Stimulated activated naive CD8-positive, alpha-beta T cell treated with anti-CD3 and anti-CD28 coated beads, Interleukin-15, amount 100 ng/mL, for 72 hours (primary cell): ENCODE measurements around the gene PIGS.
"Not testable (repeated sequence)": the region's sequence is repeated elsewhere in the genome, so short reads cannot be mapped to it uniquely, and the experiment has no call there.

Experiments used
- ATAC-seq: fragments of 150-1000 bp; cut with Tn5 transposase; 2 replicates; pipeline ENCODE4 v1.10.0; 2021; ENCODE audit warnings: mild to moderate bottlenecking, moderate library complexity
- DNase-seq, 2 donors: peaks; one replicate each; pipeline ENCODE4 v3.0.0; 2021 to 2022
- H3K27ac Mint-ChIP-seq, 2 donors: one replicate each; pipeline ENCODE4 v1.8.0; 2022; ENCODE audit warnings: mild to moderate bottlenecking in 2 of 2, mixed read lengths in 2 of 2, moderate library complexity in 2 of 2
- H3K27me3 Mint-ChIP-seq: one replicate; pipeline ENCODE4 v1.8.0; 2022; ENCODE audit warnings: mixed read lengths
- H3K4me1 Mint-ChIP-seq: one replicate; pipeline ENCODE4 v1.8.0; 2022; ENCODE audit warnings: mild to moderate bottlenecking, mixed read lengths
- H3K4me3 Mint-ChIP-seq, 2 donors: one replicate each; pipeline ENCODE4 v1.8.0; 2022; ENCODE audit warnings: mild to moderate bottlenecking in 2 of 2, mixed read lengths in 2 of 2, moderate library complexity in 1 of 2
- H3K9me3 Mint-ChIP-seq, 2 donors: one replicate each; pipeline ENCODE4 v1.8.0; 2022; ENCODE audit warnings: mixed read lengths in 2 of 2

The PIGS gene

DNA sequence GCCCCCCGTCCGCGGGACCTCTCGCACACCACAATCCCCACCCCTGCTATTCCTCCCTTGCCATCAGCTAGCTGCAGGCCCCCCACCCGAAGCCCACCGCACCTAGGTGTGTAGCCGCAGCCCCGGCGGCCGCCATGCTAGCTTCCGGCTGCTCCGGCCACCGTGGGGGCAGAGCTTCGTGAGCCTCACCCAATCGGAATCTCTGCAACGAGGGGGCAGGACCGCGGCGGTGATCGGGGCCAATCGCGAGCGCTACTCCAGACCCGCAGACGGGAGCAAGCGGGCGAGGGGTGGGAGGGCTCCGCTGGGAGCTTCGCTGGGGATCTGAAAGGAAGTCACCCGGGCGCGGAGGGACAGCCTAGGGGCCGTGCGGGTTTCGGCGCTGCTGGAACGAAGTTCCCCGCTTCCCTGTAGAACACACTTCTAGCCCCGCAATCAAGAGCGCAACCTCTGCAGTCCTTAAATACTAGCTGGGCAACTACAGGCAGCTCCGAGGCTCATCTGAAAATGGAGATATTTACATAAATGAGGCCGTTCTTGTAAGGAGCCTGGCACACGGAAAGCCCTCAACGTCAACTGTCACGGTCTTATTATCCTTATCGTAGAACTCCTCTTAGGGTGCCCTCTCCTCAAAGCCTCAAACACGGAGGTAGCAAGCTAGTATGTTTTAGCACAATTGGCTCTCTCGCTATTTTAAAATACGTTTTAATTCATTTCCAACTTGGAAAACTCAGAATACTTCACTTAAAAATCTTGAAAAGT is at the start of gene PIGS:
Gene PIGS (minus strand): TSS at position 164 of the 762 bp plus-strand sequence. CDS start 28 bp downstream, at position 136.
- no peaks in the 10 kb centered on the region for H3K9me3 Mint-ChIP-seq
- no peaks in the 10 kb centered on the region for H3K27me3 Mint-ChIP-seq
- ATAC-seq, result peak; percentile 99
- peak within 1 kb of the TSS; percentile 95 to 96 for H3K4me3 Mint-ChIP-seq
- peak within 1 kb of the TSS; percentile 94 to 97 for H3K27ac Mint-ChIP-seq
- peaks cover 79% of the 10 kb centered on the region for H3K4me1 Mint-ChIP-seq
- peak; percentile 90 to 92 for DNase-seq

DNA sequence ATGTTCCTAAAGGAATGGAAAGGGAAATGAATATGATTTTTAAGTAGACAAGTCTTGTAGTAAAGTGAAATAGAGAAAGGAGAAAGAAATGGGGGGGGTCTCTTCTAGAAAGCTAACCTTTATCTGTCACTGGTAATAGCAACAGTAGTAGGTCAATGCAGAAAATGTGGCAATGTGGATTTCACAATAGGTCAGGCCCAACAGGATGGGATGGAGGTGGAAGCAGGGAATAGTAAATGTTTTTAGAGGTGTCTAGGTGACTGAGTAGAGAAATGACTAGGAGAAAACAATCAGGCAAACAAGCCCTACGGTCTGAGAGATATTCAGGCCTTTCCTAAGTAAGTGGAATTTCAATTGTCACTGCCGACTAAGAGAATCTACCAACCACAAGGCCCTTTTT is 48.7 kb upstream of the PIGS start:
- no peak for ATAC-seq
- DNase-seq, result no peak
- Mint-ChIP-seq H3K27ac (peak overlapping the region in 1 of 2 donors; percentile 8), H3K4me1 (no peaks in the 10 kb centered on the region), H3K27me3 (no peaks in the 10 kb centered on the region), H3K9me3 (no peaks in the 10 kb centered on the region), H3K4me3 (no peak overlapping the region)

DNA sequence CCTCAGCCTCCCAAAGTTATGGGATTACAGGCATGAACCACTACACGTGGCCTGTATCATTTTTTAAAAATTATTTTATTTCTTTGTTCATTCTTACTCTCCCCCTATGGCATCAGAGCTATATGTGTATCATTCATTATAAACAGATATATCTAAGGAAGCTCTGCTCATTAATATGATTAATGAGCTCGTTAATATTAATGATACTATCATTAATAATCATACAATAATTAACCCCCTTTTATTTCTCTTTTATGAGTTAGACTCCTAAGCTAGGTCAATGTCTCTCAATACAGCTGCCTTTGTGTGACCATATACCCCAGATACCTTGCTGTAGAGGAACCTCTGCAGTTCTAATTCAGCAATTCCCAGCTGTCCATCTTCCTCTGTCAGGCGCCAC is 47.1 kb upstream of the PIGS start:
- DNase-seq (no peak), ATAC-seq (no peak)
- Mint-ChIP-seq H3K27me3 (no peaks in the 10 kb centered on the region), H3K4me3 (no peak overlapping the region), H3K9me3 (no peaks in the 10 kb centered on the region), H3K4me1 (no peaks in the 10 kb centered on the region), H3K27ac (no peak overlapping the region)

DNA sequence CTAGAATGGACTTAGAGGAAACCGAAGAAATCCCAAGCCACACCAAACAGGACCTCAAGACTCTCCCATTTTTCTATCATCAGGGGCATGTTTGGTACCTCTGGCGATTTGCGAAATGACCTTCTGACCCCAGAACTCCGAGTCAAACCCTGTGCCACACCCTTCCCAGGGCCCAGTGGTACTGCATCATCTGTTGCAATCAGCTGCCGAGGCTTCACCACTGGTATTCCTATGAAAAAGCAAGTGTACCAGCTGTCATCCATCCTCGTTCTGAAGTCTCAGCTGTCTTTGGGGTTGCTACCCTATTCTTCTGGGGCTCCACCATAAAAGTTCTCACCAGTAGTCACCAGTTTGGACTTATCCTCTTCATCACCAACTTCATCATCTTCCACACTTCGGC is 45.0 kb upstream of the PIGS start:
- Mint-ChIP-seq H3K4me1 (no peaks in the 10 kb centered on the region), H3K4me3 (no peak overlapping the region), H3K27me3 (no peaks in the 10 kb centered on the region), H3K9me3 (no peaks in the 10 kb centered on the region), H3K27ac (no peak overlapping the region)
- no peak for ATAC-seq
- no peak for DNase-seq

DNA sequence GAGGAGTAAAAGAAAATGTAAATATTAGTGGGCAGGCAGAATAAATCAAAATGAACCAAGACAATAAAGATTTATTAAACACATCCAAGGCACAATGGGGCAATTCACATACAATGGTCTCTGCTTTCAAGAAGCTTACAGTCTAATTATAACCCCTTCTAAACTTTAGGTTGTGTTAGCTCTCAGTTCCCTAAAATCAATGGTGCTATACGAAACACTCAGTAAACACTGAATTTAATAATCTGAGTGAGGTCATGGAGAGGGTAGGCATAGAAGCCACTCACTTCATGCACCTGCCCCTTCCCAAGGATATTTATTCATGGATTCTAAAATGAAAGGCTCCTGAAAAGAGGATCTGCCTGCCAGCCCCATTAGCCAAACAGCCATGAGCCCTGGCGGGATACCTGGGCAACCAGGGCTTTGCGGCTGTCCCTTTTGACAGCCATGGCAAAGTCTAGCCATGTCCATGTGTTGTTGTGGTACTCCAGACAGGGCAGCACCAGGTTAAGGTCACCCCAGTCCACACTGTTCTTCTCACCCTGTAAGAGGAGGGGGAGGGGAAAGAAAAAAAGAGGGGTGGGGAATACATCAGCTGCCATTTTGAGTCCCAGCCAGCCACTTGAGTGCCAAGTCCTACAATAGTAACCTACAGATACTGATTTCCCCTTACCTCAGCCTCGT is 44.1 kb upstream of the PIGS start:
- no peak overlapping the region for H3K4me3 Mint-ChIP-seq
- no peaks in the 10 kb centered on the region for H3K9me3 Mint-ChIP-seq
- H3K27ac Mint-ChIP-seq, result no peak overlapping the region
- H3K27me3 Mint-ChIP-seq, result no peaks in the 10 kb centered on the region
- no peaks in the 10 kb centered on the region for H3K4me1 Mint-ChIP-seq
- ATAC-seq (no peak), DNase-seq (no peak)

DNA sequence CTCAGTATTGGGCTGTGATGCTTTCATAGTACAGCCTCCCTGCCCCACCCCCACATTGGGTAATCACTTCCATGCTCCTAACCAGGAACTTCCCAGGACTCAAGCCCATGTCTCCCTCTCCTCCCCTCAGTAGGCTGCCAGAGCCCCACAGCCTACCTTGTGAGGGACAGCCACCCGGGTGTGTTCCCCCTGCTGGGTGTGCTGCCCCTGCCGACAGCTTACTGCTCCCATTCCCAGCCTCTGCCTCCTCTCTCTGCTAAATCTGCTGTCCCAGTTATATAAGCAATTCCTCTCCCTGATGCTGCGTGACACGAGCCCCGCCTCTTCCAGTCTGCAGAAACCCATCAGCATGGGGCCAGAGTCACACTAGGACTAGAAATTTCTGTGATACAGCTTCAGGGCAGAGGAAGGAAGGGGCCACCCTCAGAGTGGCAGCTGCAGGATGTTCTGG is 42.6 kb upstream of the PIGS start, which contains the start of gene RSKR:
Gene RSKR (minus strand): TSS at position 255 of the 451 bp plus-strand sequence. CDS start 24 bp downstream, at position 231.
- Mint-ChIP-seq H3K27me3 (no peaks in the 10 kb centered on the region), H3K4me3 (no peak within 1 kb of the TSS), H3K4me1 (no peaks in the 10 kb centered on the region), H3K9me3 (no peaks in the 10 kb centered on the region), H3K27ac (peak within 1 kb of the TSS in 1 of 2 donors; percentile 71)
- DNase-seq (no peak), ATAC-seq (no peak)

DNA sequence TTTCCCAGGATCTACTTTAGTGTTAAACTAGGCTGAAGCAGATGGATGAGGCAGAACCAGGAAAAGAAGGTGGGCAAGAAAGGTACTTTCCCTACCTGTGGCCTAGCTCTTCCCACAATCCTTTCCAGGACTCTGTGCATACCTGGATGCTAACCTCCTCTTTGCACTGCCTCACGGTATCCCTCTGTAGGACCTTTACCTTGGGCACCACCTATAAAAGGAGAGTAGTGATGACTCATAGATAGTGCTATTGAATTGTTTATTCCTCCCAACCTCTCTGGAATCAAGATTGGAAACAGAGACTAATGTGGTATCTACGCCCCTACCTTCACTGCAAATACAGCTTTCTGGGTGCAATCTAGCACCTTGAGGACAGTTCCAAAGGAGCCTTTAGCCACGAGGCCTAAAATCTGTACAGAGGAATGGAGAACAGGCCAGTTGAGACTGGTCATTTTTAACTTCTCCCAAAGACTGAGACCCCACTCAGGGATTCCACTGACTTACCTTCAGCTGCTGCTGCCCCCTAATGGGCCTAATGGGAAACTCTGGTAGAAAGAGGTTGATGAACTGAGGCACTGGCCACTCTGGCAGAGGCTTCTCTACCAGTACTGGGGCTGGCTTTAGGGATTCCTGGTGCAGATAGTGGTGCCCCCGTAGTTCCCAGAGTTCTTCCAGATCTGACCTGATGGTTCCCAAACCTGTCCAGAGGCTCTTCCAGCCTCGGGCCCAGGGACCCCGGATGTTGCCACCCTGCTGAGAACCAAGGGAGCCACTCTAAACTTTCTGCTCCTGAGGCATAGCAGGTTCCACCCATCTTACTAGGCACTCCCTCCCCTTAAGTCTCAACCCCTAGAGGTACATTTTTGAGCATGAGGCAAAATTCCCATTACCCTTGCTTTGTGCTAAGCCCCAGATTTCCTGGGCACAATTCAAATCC is 41.9 kb upstream of the PIGS start:
- ATAC-seq, result peak; percentile 74
- Mint-ChIP-seq H3K4me3 (no peak overlapping the region), H3K27me3 (no peaks in the 10 kb centered on the region), H3K4me1 (no peaks in the 10 kb centered on the region), H3K27ac (peak overlapping the region in 1 of 2 donors; percentile 63), H3K9me3 (no peaks in the 10 kb centered on the region)
- peak; percentile 15 to 26 for DNase-seq

DNA sequence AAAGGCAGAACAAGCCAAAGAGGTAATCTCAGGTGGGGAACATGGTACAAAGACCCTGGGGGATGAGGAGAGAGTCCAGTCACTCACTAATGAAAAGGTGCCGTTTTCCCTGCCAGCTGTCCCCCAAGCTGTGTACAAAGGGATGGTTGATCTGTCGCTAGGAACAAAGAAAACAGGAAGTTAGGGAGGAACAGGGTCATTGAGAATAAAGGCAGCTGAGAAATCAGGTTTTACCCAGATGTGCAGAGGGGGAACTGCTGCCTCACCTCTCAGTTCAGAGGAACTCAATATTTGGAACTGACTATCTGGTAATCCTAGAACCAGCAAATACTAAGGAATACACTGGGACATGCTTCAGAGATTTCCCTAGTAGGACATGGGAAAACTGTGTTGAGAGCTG is 41.2 kb upstream of the PIGS start:
- H3K9me3 Mint-ChIP-seq, result no peaks in the 10 kb centered on the region
- H3K27ac Mint-ChIP-seq, result peak overlapping the region in 1 of 2 donors; percentile 27
- H3K4me3 Mint-ChIP-seq, result no peak overlapping the region
- no peak for DNase-seq
- H3K4me1 Mint-ChIP-seq, result no peaks in the 10 kb centered on the region
- no peak for ATAC-seq
- no peaks in the 10 kb centered on the region for H3K27me3 Mint-ChIP-seq

DNA sequence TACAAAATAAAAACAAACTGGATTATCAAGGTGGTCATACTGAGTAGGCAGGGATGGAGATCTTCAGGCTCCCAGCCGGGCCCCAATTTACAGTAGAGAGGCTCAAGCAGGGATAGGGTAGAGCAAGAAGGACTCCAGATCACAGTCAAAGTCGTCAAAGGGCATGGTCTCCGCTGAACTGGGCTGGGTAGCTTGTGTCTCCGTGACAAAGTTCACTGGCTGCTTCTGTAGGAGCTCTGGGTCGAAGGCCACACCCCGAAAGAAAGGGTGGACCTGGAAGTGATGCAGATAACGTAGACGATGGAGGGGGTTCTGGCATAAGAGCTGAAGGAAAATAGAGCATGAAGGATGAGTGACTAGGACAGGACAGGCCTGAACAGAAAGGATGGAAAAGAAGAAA is 39.1 kb upstream of the PIGS start:
- no peaks in the 10 kb centered on the region for H3K27me3 Mint-ChIP-seq
- no peak overlapping the region for H3K27ac Mint-ChIP-seq
- DNase-seq, result no peak
- no peak for ATAC-seq
- no peak overlapping the region for H3K4me3 Mint-ChIP-seq
- no peaks in the 10 kb centered on the region for H3K4me1 Mint-ChIP-seq
- no peaks in the 10 kb centered on the region for H3K9me3 Mint-ChIP-seq

DNA sequence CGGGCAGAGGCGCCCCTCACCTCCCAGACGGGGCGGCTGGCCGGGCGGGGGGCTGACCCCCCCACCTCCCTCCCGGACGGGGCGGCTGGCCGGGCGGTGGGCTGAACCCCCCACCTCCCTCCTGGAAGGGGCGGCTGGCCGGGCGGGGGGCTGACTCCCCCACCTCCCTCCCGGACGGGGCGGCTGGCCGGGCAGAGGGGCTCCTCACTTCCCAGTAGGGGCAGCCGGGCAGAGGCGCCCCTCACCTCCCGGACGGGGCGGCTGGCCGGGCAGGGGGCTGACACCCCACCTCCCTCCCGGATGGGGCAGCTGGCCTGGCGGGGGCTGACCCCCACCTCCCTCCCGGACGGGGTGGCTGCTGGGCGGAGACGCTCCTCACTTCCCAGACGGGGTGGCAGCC is 32.7 kb upstream of the PIGS start:
- ATAC-seq, DNase-seq, H3K27ac Mint-ChIP-seq, H3K4me3 Mint-ChIP-seq, H3K9me3 Mint-ChIP-seq, H3K27me3 Mint-ChIP-seq: not testable (repeated sequence)
- H3K4me1 Mint-ChIP-seq, result peaks cover 11% of the 10 kb centered on the region

DNA sequence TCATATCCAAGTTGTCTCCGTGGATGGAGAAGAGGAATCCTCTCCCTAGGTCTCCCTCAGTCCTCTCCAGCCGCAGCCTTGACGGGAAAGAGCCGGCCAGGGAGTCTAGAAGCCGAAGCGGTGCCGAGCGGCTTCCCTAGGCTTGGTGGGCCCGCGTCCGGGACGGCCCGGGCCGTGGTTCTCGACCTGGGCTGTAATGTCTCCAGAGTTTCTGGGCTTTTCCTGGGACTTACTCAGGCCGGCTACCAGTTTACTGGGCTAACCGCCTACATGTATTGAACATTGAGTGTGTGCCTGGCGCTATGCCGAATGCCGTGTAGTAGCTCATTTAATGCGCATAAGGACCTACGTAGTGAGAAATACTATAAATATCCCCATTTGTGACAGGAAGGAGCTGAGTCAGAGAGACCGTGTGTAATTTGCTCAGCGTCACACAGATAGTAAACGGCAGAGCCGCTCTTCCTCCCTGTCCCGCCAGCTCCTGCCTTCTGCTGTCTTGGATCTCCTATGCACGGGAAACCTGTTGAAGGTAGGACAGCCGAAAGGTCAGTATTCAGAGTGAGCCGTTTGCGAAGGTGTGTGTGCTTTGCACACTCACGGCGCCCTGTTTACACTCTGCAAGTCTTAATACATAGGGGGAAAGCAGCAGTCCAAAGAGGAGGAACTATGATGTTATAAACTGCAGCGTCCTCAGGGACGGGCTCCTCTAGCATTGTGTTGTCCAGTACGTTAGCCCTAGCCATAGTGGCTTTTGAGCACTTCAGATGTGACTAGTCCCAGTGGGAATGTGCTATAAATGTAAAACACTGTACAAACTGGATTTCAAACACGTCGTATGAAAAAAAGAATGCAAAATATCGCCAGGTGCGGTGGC is 28.2 kb upstream of the PIGS start:
- DNase-seq (peak; percentile 73 to 77), ATAC-seq (peak; percentile 85)
- H3K4me3 Mint-ChIP-seq, result peak overlapping the region; percentile 95 to 99
- H3K9me3 Mint-ChIP-seq, result no peaks in the 10 kb centered on the region
- peak overlapping the region; percentile 98 for H3K27ac Mint-ChIP-seq
- no peaks in the 10 kb centered on the region for H3K27me3 Mint-ChIP-seq
- H3K4me1 Mint-ChIP-seq, result peaks cover 24% of the 10 kb centered on the region

DNA sequence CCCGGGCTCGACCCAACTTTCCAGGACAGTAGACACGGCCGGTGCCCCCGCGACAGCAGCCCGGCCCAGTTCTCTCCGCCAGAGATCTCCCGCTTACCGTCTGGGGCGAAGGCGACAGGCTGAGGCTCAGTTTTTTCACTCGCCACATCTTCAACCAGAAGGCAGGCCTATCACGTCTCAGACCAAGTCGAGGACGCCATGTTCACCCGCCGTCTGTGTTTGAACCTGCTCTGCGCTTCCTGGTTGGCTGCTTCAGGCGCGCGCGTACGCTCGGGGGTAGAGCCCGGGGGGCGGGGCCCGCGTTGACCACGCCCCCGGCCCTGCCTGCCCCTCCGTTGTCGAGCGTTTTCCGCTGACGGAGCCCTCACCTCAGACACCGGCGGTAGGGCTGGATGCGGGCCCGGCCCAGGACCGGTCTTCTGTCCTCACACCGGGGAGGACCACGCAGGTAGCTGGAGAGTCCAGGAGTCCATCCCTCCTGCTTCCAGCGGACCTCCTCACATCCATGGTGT is 27.5 kb upstream of the PIGS start, which contains the start of gene SPAG5:
Gene SPAG5 (minus strand): TSS at position 227 of the 512 bp plus-strand sequence. CDS start 79 bp downstream, at position 148.
- Mint-ChIP-seq H3K27me3 (no peaks in the 10 kb centered on the region), H3K4me3 (peak within 1 kb of the TSS; percentile 95 to 99), H3K27ac (peak within 1 kb of the TSS; percentile 98), H3K9me3 (no peaks in the 10 kb centered on the region), H3K4me1 (peaks cover 24% of the 10 kb centered on the region)
- peak; percentile 97 to 98 for DNase-seq
- ATAC-seq, result peak; percentile 95

DNA sequence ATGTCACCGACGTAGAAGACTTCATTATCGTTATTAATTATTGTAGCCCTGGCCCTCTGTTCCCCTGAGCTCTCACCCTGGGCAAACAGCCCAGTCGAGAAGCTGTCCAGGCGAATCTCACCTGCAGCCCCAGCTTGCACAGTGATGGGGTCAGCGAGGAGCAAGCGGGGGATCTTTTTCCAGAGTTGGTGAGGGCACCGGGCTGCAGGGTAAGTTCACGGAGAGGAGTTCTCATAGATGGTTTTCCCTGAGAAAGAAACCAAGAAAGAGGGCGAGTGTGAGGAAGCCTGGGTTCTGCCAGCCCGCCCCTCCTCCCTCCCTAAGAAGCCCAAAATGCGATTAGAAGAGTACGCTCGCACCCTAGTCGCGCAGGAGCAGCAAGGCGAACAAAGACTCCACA is 27.1 kb upstream of the PIGS start:
- H3K4me1 Mint-ChIP-seq, result peaks cover 24% of the 10 kb centered on the region
- peak; percentile 2 for ATAC-seq

DNA sequence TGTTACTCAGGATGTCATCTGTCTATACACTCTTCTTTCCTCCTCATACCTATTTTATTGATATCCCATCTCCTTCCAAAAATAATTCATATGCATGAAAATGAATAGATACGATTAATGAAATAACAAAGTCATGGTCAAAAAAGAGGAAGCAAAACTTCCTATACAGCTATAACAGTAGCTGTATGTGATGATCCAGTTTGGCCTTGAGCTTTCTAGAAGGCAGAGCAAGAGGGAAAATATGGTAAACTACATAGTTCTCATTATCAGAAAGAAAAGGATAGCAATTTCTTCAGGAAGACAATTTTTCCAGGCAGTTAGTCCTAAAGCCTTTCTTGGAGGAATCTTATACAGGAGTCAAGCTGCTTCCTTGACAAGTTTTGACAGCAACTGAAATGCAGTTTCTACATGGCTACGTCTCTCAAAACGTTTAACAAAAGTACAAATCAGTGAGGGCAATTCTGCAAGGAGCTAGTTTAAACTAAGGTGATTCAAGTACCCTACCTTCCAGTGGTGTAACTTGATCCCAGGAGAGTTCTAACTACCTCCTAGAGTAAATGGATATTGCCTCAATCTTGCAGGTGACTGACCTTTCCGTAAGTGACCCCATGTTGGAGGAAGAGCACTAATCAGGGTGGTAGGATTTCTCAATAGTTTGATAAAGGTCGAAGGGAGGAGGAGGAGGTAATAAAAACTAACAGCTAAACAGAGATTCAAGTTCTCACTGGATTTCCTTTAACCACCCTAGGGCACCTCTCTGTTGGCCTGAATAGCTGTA is 26.5 kb upstream of the PIGS start:
- DNase-seq (no peak), ATAC-seq (no peak)
- Mint-ChIP-seq H3K4me1 (peaks cover 24% of the 10 kb centered on the region), H3K27me3 (no peaks in the 10 kb centered on the region), H3K9me3 (no peaks in the 10 kb centered on the region), H3K4me3 (peak overlapping the region; percentile 95 to 99), H3K27ac (peak overlapping the region; percentile 98)

More for the DNA sequence above, 27.1 kb upstream of the PIGS start:
- peak overlapping the region; percentile 95 to 99 for H3K4me3 Mint-ChIP-seq
- no peaks in the 10 kb centered on the region for H3K9me3 Mint-ChIP-seq
- H3K27ac Mint-ChIP-seq, result peak overlapping the region; percentile 98
- DNase-seq, result no peak
- H3K27me3 Mint-ChIP-seq, result no peaks in the 10 kb centered on the region
